Right lobe of liver (tissue), 4 donors: ENCODE results near the gene PCDHGA6.

Source experiments
- POLR2A ChIP-seq: fragments of 450-650 bp; IDR thresholded peaks from one replicate; pipeline ENCODE4 v1.6.1; 2017; ENCODE audit warnings: antibody characterized with exemption, mild to moderate bottlenecking
- TF ChIP-seq, protein P1 (sequence below), 4 donors: fragments of 200-600 bp in 3 of 4; fragments of 450-650 bp in 1 of 4; IDR thresholded peaks; one replicate each; pipeline versions ENCODE4 v1.5.1 to v1.8.0; 2016 to 2022; ENCODE audit warnings: antibody characterized with exemption in 4 of 4, mild to moderate bottlenecking in 2 of 4
- donor health status: DM: no; HTN: no; CAD: no.
- donor health status: DM: no; HTN: no; CAD: no.
- donor health status: DM: no; HTN: yes; CAD: no.

DNA sequence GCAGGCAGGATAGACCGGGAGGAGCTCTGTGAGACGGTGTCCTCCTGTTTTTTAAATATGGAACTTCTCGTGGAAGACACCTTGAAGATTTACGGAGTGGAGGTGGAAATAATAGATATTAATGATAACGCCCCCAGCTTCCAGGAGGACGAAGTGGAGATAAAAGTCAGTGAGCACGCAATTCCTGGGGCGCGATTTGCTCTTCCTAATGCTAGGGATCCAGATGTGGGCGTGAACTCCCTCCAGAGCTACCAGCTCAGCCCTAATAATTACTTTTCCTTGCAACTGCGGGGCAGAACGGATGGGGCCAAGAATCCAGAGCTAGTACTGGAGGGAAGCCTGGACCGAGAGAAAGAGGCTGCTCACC, 47.8 kb downstream of the PCDHGA6 start:
- TF ChIP-seq, protein P1, sequence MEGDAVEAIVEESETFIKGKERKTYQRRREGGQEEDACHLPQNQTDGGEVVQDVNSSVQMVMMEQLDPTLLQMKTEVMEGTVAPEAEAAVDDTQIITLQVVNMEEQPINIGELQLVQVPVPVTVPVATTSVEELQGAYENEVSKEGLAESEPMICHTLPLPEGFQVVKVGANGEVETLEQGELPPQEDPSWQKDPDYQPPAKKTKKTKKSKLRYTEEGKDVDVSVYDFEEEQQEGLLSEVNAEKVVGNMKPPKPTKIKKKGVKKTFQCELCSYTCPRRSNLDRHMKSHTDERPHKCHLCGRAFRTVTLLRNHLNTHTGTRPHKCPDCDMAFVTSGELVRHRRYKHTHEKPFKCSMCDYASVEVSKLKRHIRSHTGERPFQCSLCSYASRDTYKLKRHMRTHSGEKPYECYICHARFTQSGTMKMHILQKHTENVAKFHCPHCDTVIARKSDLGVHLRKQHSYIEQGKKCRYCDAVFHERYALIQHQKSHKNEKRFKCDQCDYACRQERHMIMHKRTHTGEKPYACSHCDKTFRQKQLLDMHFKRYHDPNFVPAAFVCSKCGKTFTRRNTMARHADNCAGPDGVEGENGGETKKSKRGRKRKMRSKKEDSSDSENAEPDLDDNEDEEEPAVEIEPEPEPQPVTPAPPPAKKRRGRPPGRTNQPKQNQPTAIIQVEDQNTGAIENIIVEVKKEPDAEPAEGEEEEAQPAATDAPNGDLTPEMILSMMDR (IDR thresholded peaks at IDR 0.05): no peak
- no peak for TF ChIP-seq POLR2A
